Measurements from ENCODE around the gene TRIP4. TPM values are rescaled to one million over a fixed set of nuclear protein-coding genes. Genes with fewer than 3 reads are reported as not detected.
A peak's percentile ranks its signal among the peaks of the same experiment; 100 is the strongest.

The TRIP4 gene
- total RNA-seq, 4 donors from 2014 or later: 13.0 to 23.7 (median 18.0) TPM

DNA sequence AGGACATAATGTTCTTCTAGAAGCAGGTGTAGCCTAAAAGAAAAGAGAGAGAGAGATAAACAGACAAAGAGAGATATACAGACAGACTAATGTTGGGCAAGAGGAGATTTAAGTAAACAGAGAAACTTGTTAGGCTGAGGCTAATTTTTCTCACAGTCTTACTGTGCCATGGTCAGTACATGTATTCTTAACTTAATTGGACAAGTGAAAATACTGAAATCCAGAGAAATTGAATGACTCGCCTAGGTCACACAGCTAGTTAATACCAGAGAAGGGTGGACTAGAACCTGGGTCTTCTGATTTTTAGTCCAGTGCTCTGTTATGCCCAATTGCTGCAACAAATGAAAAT, 66.0 kb downstream of the TRIP4 start:
- H3K4me1 ChIP-seq: peaks cover 0 to 36% (median 15%) of the 10 kb centered on the region in 4 donors
- 70 to 98% methylated on average over 1 of the region's 1 CpG for WGBS, 2 donors
- TF ChIP-seq EP300 (IDR thresholded peaks at IDR 0.05) (no peak), POLR2A (IDR thresholded peaks at IDR 0.05) (no peak)
- TF ChIP-seq, protein P1, sequence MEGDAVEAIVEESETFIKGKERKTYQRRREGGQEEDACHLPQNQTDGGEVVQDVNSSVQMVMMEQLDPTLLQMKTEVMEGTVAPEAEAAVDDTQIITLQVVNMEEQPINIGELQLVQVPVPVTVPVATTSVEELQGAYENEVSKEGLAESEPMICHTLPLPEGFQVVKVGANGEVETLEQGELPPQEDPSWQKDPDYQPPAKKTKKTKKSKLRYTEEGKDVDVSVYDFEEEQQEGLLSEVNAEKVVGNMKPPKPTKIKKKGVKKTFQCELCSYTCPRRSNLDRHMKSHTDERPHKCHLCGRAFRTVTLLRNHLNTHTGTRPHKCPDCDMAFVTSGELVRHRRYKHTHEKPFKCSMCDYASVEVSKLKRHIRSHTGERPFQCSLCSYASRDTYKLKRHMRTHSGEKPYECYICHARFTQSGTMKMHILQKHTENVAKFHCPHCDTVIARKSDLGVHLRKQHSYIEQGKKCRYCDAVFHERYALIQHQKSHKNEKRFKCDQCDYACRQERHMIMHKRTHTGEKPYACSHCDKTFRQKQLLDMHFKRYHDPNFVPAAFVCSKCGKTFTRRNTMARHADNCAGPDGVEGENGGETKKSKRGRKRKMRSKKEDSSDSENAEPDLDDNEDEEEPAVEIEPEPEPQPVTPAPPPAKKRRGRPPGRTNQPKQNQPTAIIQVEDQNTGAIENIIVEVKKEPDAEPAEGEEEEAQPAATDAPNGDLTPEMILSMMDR (IDR thresholded peaks at IDR 0.05): no peak

DNA sequence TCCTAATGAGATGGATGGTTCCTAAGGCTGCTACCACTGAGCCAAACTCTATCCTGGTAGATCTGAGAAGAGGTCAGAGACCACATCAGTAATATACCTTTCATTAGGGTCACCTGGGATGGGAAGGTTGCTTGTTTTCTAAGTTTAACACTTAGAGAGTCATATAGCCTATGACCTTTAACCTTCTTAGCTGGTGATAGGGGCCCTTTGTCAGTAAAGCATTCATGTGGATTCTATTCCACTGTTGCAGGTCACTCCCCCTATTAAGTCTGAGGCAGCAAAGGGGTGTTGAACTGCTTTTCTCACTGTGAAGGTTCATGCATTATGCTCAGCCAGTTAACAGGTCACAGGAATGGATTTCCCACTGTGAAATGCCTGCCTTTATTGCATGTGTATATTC, 66.6 kb downstream of the TRIP4 start:
- H3K36me3 ChIP-seq: peaks cover 0 to 18% (median 0%) of the 10 kb centered on the region in 3 donors
- H3K9me3 ChIP-seq: no peaks in the 10 kb centered on the region
- no peaks in the 10 kb centered on the region for H3K27me3 ChIP-seq
- peak overlapping the region in 1 of 4 donors; percentile 17 for H3K27ac ChIP-seq
- no peak overlapping the region for H3K4me3 ChIP-seq
- DNase-seq (ENCODE audit: low spot score in 2 of 2): no peak
- peaks cover 0 to 36% (median 15%) of the 10 kb centered on the region in 4 donors for H3K4me1 ChIP-seq
- TF ChIP-seq, protein P1 (IDR thresholded peaks at IDR 0.05): no peak
- TF ChIP-seq POLR2A (IDR thresholded peaks at IDR 0.05): no peak
- no peak for TF ChIP-seq EP300 (IDR thresholded peaks at IDR 0.05)

More for the DNA sequence above, 66.0 kb downstream of the TRIP4 start:
- H3K36me3 ChIP-seq: peaks cover 0 to 24% (median 0%) of the 10 kb centered on the region in 3 donors
- no peak for DNase-seq (ENCODE audit: low spot score in 2 of 2)
- H3K27ac ChIP-seq: peak overlapping the region in 2 of 4 donors; percentile 17 to 47
- H3K9me3 ChIP-seq: no peaks in the 10 kb centered on the region
- no peaks in the 10 kb centered on the region for H3K27me3 ChIP-seq
- no peak overlapping the region for H3K4me3 ChIP-seq

DNA sequence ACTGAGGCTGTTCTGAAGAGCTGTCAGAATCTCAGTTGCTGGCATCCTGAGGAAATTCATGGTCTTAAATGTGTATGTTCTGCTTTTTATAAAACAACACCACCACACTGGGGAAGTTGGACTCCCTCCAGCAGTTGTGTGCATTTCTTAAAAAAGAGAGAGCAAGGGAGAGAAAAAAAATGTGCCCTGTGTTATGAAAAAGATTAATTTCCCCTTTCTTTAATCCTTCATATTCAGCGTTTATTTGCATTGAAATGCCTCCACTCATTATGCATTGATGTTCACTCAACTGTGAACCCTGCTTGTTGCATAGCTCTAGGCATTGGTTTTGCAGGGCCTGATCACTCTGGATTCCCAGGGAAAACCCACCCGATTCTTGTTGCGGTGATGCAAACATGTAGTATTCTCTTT, 68.3 kb downstream of the TRIP4 start:
- H3K9me3 ChIP-seq: no peaks in the 10 kb centered on the region
- peaks cover 0 to 6% (median 0%) of the 10 kb centered on the region in 3 donors for H3K36me3 ChIP-seq
- TF ChIP-seq, protein P1 (IDR thresholded peaks at IDR 0.05): no peak
- TF ChIP-seq POLR2A (IDR thresholded peaks at IDR 0.05) (no peak), EP300 (IDR thresholded peaks at IDR 0.05) (peak in 1 of 2 donors; percentile 22)
- DNase-seq (ENCODE audit: low spot score in 2 of 2): peak in 1 of 2 donors; percentile 53
- no peaks in the 10 kb centered on the region for H3K27me3 ChIP-seq
- H3K27ac ChIP-seq: peak overlapping the region in 1 of 4 donors; percentile 62
- H3K4me3 ChIP-seq: no peak overlapping the region
- peaks cover 0 to 41% (median 18%) of the 10 kb centered on the region in 4 donors for H3K4me1 ChIP-seq
- WGBS, 2 donors: 34 to 44% methylated on average over 3 of the region's 3 CpGs

DNA sequence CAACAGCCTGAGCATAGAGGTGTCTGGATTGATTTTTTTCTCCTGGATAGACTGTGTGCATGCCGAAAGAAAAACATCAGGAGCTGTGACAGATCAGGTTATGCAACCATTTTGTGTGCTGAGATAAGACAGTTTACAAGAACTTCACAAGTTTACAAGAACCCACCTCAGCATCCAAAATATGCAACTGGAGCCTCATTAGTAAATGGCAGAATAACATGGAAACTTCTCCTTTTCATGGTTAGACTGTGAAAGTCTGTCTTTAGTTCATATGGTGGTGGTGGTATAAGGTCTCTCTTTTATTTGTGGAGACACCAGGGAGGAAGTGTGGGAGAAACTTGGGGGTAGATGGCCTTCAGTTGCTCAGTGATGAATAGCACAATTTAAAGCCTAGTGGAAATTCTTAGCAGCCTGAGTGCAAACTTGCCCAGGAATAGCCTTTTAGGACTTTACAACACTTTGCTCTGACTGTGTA, 69.0 kb downstream of the TRIP4 start:
- H3K27ac ChIP-seq: peak overlapping the region in 2 of 4 donors; percentile 33 to 62
- WGBS, 2 donors: 63 to 71% methylated on average over 1 of the region's 1 CpG

More for the DNA sequence above, 69.0 kb downstream of the TRIP4 start:
- H3K36me3 ChIP-seq: peaks cover 0 to 6% (median 0%) of the 10 kb centered on the region in 3 donors
- H3K9me3 ChIP-seq: no peaks in the 10 kb centered on the region
- peaks cover 0 to 44% (median 20%) of the 10 kb centered on the region in 4 donors for H3K4me1 ChIP-seq
- no peak for TF ChIP-seq POLR2A (IDR thresholded peaks at IDR 0.05)
- TF ChIP-seq, protein P1 (IDR thresholded peaks at IDR 0.05): no peak
- no peak for TF ChIP-seq EP300 (IDR thresholded peaks at IDR 0.05)
- H3K4me3 ChIP-seq: no peak overlapping the region
- H3K27me3 ChIP-seq: no peaks in the 10 kb centered on the region
- no peak for DNase-seq (ENCODE audit: low spot score in 2 of 2)

Measured in tibial nerve (tissue), 4 donors.